ENCODE results near the gene TMUB2. TPM values are rescaled to one million over a fixed set of nuclear protein-coding genes. Genes with fewer than 3 reads are reported as not detected.

TMUB2 gene
- polyA plus RNA-seq, 1 donor from 2014 or later, result 59.9 TPM

GRCh38 chr17:44197107-44197506 is 10.3 kb downstream of the TMUB2 start:
- Histone ChIP-seq H3K4me2 (ENCODE audit: low read length) (no peak overlapping the region), H4K20me1 (ENCODE audit: insufficient read depth) (no peaks in the 10 kb centered on the region), H3F3A (ENCODE audit: insufficient read depth, low read length, poor library complexity, severe bottlenecking) (no peaks in the 10 kb centered on the region), H3K9me2 (ENCODE audit: insufficient read depth, low read length) (no peaks in the 10 kb centered on the region), H3K79me2 (replicated peaks; ENCODE audit: insufficient read depth, low read length) (peaks cover 24% of the 10 kb centered on the region), H3K27me3 (ENCODE audit: insufficient read depth, low read depth, low read length) (no peaks in the 10 kb centered on the region), H3K36me3 (ENCODE audit: insufficient read depth, low read length) (peaks cover 10% of the 10 kb centered on the region), H3K4me3 (ENCODE audit: low read length) (peak overlapping the region; percentile 91), H2AFZ (ENCODE audit: low read depth, low read length) (no peak overlapping the region), H3K27ac (ENCODE audit: low read length) (no peak overlapping the region), H3K9ac (ENCODE audit: low read length) (peak overlapping the region; percentile 94), H3K9me3 (ENCODE audit: low read length) (no peaks in the 10 kb centered on the region)
- no peak for TF ChIP-seq RAD21 (conservative IDR thresholded peaks at IDR 0.05)
- TF ChIP-seq TAF1 (IDR thresholded peaks at IDR 0.05; ENCODE audit: low read depth), result no peak
- no peak for TF ChIP-seq EP300 (conservative IDR thresholded peaks at IDR 0.05; ENCODE audit: poor library complexity, severe bottlenecking)
- TF ChIP-seq REST (IDR thresholded peaks at IDR 0.05; ENCODE audit: borderline replicate concordance), result no peak
- TF ChIP-seq SMC3 (conservative IDR thresholded peaks at IDR 0.05; ENCODE audit: poor library complexity), result no peak
- TF ChIP-seq EZH2 (IDR thresholded peaks at IDR 0.05; ENCODE audit: borderline replicate concordance, insufficient read depth, low read length, poor library complexity, severe bottlenecking), result no peak
- TF ChIP-seq, protein P1, sequence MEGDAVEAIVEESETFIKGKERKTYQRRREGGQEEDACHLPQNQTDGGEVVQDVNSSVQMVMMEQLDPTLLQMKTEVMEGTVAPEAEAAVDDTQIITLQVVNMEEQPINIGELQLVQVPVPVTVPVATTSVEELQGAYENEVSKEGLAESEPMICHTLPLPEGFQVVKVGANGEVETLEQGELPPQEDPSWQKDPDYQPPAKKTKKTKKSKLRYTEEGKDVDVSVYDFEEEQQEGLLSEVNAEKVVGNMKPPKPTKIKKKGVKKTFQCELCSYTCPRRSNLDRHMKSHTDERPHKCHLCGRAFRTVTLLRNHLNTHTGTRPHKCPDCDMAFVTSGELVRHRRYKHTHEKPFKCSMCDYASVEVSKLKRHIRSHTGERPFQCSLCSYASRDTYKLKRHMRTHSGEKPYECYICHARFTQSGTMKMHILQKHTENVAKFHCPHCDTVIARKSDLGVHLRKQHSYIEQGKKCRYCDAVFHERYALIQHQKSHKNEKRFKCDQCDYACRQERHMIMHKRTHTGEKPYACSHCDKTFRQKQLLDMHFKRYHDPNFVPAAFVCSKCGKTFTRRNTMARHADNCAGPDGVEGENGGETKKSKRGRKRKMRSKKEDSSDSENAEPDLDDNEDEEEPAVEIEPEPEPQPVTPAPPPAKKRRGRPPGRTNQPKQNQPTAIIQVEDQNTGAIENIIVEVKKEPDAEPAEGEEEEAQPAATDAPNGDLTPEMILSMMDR (IDR thresholded peaks at IDR 0.05; ENCODE audit: poor library complexity, severe bottlenecking), result no peak
- no peak for TF ChIP-seq MXI1 (conservative IDR thresholded peaks at IDR 0.05; ENCODE audit: poor library complexity, severe bottlenecking)
- TF ChIP-seq POLR2AphosphoS5 (IDR thresholded peaks at IDR 0.05), result no peak

DNA sequence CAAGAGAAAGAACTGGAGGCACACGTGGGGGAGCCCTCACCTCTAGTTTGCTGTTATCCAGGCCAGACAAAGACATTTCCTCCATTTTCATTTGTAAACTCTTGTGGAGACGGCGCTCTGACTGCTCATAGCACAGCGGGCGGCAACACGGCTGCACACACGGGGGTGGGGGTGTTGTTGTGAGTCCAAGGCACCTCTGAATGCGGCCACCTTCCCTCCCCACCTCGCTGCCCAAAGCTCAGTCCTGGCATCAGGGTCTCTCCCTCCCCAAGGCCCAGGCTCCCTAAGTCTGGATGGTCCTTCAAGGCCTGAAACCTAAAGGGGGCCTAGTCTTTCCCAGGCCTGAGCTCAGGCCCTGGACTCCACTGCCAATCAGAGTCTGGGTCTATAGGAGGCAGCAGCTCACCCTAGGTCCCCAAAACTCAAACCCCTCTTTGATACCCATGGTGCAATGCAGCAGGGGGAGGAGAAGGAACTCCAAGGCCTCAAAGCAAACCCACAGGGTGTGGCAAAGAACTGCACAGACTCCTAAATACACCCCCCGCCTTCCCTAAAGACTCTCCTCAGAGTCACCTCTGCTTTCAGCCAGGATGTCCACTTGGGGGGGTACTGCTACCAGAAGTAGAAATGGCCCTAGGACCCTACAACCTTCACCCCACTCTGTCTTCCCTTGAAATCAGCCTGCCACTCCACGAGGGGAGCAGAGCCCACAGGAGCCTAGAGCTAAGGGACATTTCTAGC is 11.4 kb downstream of the TMUB2 start:
- TF ChIP-seq REST (IDR thresholded peaks at IDR 0.05; ENCODE audit: borderline replicate concordance) (no peak), SMC3 (conservative IDR thresholded peaks at IDR 0.05; ENCODE audit: poor library complexity) (peak; percentile 37), RAD21 (conservative IDR thresholded peaks at IDR 0.05) (peak; percentile 41)
- Histone ChIP-seq H4K20me1 (ENCODE audit: insufficient read depth) (no peaks in the 10 kb centered on the region), H3K27me3 (ENCODE audit: insufficient read depth, low read depth, low read length) (no peaks in the 10 kb centered on the region), H3K9me3 (ENCODE audit: low read length) (no peaks in the 10 kb centered on the region), H3K9ac (ENCODE audit: low read length) (peak overlapping the region; percentile 94), H3F3A (ENCODE audit: insufficient read depth, low read length, poor library complexity, severe bottlenecking) (no peaks in the 10 kb centered on the region), H2AFZ (ENCODE audit: low read depth, low read length) (peak overlapping the region; percentile 14), H3K27ac (ENCODE audit: low read length) (peak overlapping the region; percentile 92), H3K4me2 (ENCODE audit: low read length) (peak overlapping the region; percentile 77), H3K36me3 (ENCODE audit: insufficient read depth, low read length) (peaks cover 10% of the 10 kb centered on the region), H3K4me3 (ENCODE audit: low read length) (peak overlapping the region; percentile 91), H3K79me2 (replicated peaks; ENCODE audit: insufficient read depth, low read length) (peaks cover 24% of the 10 kb centered on the region), H3K9me2 (ENCODE audit: insufficient read depth, low read length) (no peaks in the 10 kb centered on the region)
